GM23338 (cell line): Measurements from ENCODE around the gene JAZF1.

Source experiments
- EZH2 ChIP-seq: fragments of 200-600 bp; sonication (generic); IDR thresholded peaks from one replicate; pipeline ENCODE4 v1.8.0; 2017; ENCODE audit warnings: antibody characterized with exemption, mild to moderate bottlenecking, low read depth; ENCODE audit not compliant: unreplicated experiment
- EZH2phosphoT487 ChIP-seq: fragments of 200-600 bp; sonication (generic); IDR thresholded peaks from one replicate; pipeline ENCODE4 v1.8.1; 2018; ENCODE audit warnings: antibody characterized with exemption; ENCODE audit not compliant: unreplicated experiment
- POLR2AphosphoS5 ChIP-seq: IDR thresholded peaks from 2 replicates; pipeline ENCODE4 v1.6.1; 2016; ENCODE audit warnings: antibody characterized with exemption, low read depth
- ZNF114 ChIP-seq: fragments of 250-450 bp; sonication (Bioruptor Pico); IDR thresholded peaks from 2 replicates; pipeline ENCODE4 v1.5.0; 2020; ENCODE audit warnings: mild to moderate bottlenecking, moderate library complexity
- TF ChIP-seq, protein P1 (sequence below), 2 experiments: fragments of 200-600 bp in 1 of 2; sonication (generic) in 1 of 2; conservative IDR thresholded peaks; 2 replicates each; pipeline versions ENCODE4 v1.5.1 to v1.6.1; 2016 to 2017; ENCODE audit warnings: antibody characterized with exemption in 2 of 2, low read depth in 2 of 2, mild to moderate bottlenecking in 2 of 2, moderate library complexity in 1 of 2
- TF ChIP-seq, protein P2 (sequence below): IDR thresholded peaks from one replicate; pipeline ENCODE4 v1.6.1; 2018; ENCODE audit warnings: antibody characterized with exemption; ENCODE audit not compliant: unreplicated experiment
- TF ChIP-seq, protein P3 (sequence below): IDR thresholded peaks from 2 replicates; pipeline ENCODE4 v1.6.1; 2016; ENCODE audit warnings: antibody characterized with exemption

DNA sequence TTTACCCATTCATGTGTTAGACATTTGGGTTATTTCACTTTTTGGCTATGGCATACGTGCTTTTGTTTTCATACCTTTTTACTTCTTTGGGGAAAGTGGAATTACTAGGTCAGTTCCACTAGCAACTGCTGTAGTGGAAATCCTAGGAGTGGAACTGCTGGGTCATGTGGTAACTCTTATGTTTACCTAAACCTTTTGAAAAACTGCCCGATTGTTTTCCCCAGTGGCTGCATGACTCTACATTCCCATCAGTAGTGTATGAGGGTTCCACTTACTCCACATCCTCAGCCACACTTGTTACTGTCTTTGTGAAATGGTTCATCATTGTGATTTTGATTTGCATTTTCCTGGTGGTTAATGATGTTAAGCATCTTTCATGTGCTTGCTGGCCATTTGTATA lies 358.4 kb downstream of the JAZF1 start:
- TF ChIP-seq, protein P1, sequence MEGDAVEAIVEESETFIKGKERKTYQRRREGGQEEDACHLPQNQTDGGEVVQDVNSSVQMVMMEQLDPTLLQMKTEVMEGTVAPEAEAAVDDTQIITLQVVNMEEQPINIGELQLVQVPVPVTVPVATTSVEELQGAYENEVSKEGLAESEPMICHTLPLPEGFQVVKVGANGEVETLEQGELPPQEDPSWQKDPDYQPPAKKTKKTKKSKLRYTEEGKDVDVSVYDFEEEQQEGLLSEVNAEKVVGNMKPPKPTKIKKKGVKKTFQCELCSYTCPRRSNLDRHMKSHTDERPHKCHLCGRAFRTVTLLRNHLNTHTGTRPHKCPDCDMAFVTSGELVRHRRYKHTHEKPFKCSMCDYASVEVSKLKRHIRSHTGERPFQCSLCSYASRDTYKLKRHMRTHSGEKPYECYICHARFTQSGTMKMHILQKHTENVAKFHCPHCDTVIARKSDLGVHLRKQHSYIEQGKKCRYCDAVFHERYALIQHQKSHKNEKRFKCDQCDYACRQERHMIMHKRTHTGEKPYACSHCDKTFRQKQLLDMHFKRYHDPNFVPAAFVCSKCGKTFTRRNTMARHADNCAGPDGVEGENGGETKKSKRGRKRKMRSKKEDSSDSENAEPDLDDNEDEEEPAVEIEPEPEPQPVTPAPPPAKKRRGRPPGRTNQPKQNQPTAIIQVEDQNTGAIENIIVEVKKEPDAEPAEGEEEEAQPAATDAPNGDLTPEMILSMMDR (conservative IDR thresholded peaks at IDR 0.05; ENCODE audit: low read depth in 2 of 2): no peak
- TF ChIP-seq EZH2 (no peak), POLR2AphosphoS5 (no peak), EZH2phosphoT487 (no peak), ZNF114 (CRISPR knock-in tag) (no peak)
- TF ChIP-seq, protein P2, sequence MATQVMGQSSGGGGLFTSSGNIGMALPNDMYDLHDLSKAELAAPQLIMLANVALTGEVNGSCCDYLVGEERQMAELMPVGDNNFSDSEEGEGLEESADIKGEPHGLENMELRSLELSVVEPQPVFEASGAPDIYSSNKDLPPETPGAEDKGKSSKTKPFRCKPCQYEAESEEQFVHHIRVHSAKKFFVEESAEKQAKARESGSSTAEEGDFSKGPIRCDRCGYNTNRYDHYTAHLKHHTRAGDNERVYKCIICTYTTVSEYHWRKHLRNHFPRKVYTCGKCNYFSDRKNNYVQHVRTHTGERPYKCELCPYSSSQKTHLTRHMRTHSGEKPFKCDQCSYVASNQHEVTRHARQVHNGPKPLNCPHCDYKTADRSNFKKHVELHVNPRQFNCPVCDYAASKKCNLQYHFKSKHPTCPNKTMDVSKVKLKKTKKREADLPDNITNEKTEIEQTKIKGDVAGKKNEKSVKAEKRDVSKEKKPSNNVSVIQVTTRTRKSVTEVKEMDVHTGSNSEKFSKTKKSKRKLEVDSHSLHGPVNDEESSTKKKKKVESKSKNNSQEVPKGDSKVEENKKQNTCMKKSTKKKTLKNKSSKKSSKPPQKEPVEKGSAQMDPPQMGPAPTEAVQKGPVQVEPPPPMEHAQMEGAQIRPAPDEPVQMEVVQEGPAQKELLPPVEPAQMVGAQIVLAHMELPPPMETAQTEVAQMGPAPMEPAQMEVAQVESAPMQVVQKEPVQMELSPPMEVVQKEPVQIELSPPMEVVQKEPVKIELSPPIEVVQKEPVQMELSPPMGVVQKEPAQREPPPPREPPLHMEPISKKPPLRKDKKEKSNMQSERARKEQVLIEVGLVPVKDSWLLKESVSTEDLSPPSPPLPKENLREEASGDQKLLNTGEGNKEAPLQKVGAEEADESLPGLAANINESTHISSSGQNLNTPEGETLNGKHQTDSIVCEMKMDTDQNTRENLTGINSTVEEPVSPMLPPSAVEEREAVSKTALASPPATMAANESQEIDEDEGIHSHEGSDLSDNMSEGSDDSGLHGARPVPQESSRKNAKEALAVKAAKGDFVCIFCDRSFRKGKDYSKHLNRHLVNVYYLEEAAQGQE: no peak
- TF ChIP-seq, protein P3, sequence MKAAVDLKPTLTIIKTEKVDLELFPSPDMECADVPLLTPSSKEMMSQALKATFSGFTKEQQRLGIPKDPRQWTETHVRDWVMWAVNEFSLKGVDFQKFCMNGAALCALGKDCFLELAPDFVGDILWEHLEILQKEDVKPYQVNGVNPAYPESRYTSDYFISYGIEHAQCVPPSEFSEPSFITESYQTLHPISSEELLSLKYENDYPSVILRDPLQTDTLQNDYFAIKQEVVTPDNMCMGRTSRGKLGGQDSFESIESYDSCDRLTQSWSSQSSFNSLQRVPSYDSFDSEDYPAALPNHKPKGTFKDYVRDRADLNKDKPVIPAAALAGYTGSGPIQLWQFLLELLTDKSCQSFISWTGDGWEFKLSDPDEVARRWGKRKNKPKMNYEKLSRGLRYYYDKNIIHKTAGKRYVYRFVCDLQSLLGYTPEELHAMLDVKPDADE: no peak
